Measurements from ENCODE around the gene PRSS35.

Gene PRSS35

DNA sequence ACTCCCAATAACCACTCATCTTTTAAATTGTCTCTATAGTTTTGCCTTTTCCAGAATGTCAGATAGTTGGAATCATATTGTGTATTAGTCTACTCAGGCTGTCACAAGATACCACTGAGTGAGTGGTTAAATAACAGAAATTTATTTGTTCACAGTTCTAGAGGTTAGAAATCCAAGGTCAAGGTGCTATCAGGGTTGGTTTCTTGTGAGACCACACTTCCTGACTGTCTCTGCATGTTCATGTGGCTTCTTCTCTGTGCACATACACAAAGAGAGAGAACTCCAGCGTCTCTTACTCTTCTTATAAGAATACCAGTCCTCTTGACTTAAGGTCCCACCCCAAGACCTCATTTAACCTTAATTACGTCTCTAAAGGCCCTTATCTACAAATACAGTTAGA is 23.9 kb upstream of the PRSS35 start:
- DNase-seq (ENCODE audit: low read depth), result no peak
- TF ChIP-seq, protein P1, sequence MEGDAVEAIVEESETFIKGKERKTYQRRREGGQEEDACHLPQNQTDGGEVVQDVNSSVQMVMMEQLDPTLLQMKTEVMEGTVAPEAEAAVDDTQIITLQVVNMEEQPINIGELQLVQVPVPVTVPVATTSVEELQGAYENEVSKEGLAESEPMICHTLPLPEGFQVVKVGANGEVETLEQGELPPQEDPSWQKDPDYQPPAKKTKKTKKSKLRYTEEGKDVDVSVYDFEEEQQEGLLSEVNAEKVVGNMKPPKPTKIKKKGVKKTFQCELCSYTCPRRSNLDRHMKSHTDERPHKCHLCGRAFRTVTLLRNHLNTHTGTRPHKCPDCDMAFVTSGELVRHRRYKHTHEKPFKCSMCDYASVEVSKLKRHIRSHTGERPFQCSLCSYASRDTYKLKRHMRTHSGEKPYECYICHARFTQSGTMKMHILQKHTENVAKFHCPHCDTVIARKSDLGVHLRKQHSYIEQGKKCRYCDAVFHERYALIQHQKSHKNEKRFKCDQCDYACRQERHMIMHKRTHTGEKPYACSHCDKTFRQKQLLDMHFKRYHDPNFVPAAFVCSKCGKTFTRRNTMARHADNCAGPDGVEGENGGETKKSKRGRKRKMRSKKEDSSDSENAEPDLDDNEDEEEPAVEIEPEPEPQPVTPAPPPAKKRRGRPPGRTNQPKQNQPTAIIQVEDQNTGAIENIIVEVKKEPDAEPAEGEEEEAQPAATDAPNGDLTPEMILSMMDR (IDR thresholded peaks at IDR 0.05; ENCODE audit: low read depth, low read length, missing control alignments), result no peak
- no peak overlapping the region for H3K4me3 ChIP-seq (ENCODE audit: low read depth, low read length)
- in situ Hi-C loops (cut with HindIII; ENCODE audit: low sequenced_read_pairs), result no loop called here

DNA sequence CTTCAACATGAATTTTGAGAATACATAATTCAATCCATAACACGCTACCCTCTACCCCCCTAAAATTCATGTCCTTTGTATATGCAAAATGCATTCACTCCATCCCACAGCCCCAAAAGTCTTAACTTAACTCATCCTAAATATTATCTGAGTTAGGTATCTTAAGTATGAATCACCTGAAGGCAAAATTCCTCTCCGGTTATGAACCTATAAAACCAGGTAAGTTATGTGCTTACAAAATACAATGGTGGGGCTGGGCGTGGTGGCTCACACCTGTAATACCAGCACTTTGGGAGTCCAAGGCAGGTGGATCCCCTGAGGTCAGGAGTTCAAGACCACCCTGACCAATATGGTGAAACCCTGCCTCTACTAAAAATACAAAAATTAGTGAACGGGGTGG is 23.5 kb upstream of the PRSS35 start:
- TF ChIP-seq, protein P1 (IDR thresholded peaks at IDR 0.05; ENCODE audit: low read depth, low read length, missing control alignments), result no peak
- no peak overlapping the region for H3K4me3 ChIP-seq (ENCODE audit: low read depth, low read length)
- in situ Hi-C loops (cut with HindIII; ENCODE audit: low sequenced_read_pairs), result no loop called here
- DNase-seq (ENCODE audit: low read depth), result no peak

DNA sequence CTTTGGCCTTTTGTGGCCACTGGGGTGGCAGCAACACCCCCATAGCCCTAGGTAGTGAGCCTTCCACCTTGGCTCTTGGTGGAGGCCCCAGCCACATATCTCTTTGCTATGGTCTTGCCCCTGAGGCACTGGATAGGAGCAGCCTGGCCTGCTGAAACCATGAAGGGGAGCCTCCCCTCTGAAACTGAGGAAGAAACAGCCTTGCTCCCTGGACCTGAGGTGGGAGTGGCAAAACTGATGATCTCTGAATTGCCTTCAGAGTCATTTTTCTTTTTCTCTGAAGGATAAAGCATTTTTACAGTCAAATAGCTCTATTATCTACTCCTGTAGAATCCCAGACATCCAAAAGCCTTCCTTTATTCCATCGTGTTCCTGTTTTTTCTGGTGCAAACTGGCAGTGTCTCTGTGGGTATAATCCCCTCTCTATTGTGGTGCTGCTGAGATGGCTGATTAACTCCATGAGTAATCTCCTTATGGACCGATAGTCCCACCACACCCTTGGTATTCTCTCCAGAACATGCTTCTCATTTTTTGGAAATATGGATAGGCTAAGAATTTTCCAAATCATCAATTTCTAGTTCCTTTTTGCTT is 22.0 kb upstream of the PRSS35 start:
- in situ Hi-C loops (cut with HindIII; ENCODE audit: low sequenced_read_pairs), result no loop called here
- TF ChIP-seq, protein P1 (IDR thresholded peaks at IDR 0.05; ENCODE audit: low read depth, low read length, missing control alignments), result no peak
- DNase-seq (ENCODE audit: low read depth), result no peak

DNA sequence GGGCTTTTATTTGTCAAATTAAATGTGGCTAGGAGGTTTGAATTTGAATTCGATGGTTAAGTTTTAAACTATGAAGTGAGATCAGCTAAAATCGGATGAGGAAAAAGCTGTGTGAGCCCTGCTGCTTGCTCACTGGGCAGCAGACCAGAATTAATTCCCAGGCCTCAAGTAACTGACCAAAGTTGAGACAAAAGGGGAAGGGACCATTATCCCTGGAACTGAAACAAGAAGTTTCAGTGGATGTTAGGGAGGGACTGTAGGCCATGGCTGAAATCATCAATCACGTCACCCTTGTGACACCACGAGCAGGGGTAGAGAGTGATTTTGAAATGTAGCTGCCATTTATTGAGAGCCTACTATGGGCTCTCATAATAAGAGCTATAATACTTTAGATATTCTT is 7.0 kb upstream of the PRSS35 start:
- no peak overlapping the region for H3K4me3 ChIP-seq (ENCODE audit: low read depth, low read length)
- no peak for DNase-seq (ENCODE audit: low read depth)
- TF ChIP-seq, protein P1 (IDR thresholded peaks at IDR 0.05; ENCODE audit: low read depth, low read length, missing control alignments), result no peak
- in situ Hi-C loops (cut with HindIII; ENCODE audit: low sequenced_read_pairs), result no loop called here

More for the DNA sequence above, 22.0 kb upstream of the PRSS35 start:
- no peak overlapping the region for H3K4me3 ChIP-seq (ENCODE audit: low read depth, low read length)

DNA sequence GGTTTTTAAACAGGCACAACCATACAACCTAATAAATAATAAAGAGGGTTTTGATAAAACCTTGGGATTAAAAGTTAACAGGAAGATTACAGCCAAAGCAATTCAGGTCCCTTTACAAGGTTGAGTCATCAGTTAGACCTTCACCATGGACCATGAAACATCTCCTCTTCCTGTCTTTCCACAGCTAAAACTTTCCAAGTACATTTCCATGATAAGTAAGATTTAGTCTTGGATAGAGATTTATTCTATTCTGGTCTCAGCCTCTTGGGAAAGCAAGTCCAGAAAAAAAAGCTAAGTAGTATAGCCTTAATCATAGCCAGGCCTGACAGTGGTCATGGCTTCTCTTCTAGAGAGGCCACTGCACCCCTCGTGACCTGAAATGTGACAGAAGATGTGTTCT is 2.9 kb upstream of the PRSS35 start:
- in situ Hi-C loops (cut with HindIII; ENCODE audit: low sequenced_read_pairs), result no loop called here
- DNase-seq (ENCODE audit: low read depth), result no peak
- TF ChIP-seq, protein P1 (IDR thresholded peaks at IDR 0.05; ENCODE audit: low read depth, low read length, missing control alignments), result no peak
- H3K4me3 ChIP-seq (ENCODE audit: low read depth, low read length), result no peak overlapping the region

DNA sequence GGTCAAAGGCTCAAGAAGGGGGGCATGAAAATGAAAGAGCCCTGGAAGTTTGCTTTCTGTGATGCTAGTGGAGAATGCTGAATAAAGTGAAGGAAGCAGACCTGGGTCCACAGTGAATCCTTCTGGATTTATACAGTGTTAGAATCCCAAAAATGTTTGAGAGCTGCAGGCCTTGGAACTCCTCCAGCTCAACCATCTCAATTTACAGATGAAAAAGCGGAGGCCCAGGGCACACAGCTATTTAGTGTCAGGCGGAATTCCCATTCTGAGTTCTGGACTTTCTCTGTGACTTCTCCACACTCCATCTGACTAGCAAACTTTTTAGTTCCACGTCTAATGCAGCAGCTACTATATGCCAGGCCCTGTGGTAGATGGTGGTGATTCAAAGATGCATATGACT is 1.5 kb upstream of the PRSS35 start:
- H3K4me3 ChIP-seq (ENCODE audit: low read depth, low read length), result no peak overlapping the region
- DNase-seq (ENCODE audit: low read depth), result no peak
- in situ Hi-C loops (cut with HindIII; ENCODE audit: low sequenced_read_pairs), result loop anchor here (5.0 kb wide), 1 partner anchor 288 kb away; no protein-coding TSS in a partner anchor
- TF ChIP-seq, protein P1 (IDR thresholded peaks at IDR 0.05; ENCODE audit: low read depth, low read length, missing control alignments), result no peak

Measured in astrocyte of the cerebellum (primary cell).